ENCODE measurements around the gene PPIE. TPM values are rescaled to one million over a fixed set of nuclear protein-coding genes. Genes with fewer than 3 reads are reported as not detected.

PPIE gene
- total RNA-seq, 1 experiment from 2014 or later: 42.5 TPM

DNA sequence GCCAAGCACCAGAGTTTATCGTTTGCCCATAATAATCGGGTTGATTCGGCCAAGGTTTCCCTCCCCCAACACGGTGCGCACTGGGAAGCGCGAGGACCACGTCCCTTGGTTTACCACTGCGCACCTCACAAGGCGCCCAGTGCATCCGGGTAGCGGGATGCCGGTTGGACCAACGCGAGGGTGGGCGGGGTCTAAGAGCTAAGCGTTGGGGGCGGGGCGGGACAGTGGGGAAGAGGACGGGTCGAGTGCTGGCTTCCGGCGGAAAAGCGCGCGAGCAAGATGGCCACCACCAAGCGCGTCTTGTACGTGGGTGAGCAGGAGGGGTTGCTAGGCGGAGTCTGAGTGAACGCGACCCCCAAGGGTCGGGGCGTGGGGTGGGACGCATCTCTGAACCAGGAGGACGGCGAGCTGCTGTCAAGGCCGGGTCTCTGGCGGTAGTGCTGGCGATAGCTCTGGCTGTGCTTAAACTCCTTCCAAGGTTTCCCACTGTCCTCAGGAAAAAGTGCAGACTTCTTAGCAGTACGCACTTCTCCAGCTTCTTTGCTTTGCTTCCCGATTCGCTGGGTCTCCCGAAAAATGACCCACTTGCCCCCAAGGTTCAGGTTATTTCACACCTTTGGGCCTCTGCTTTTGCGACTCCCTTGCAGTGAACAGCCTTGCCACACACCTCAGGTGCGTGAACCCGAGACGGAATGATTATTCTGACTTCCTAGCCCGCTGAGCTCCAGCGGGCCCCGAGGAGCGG is at the start of gene PPIE (continued):
- TF ChIP-seq SMAD3 (CRISPR knock-in tag; IDR thresholded peaks at IDR 0.05; ENCODE audit: borderline replicate concordance) (peak; percentile 44; the same call in 1 of the 2 replicates), TCF7 (CRISPR knock-in tag; IDR thresholded peaks at IDR 0.05; ENCODE audit: low read depth) (no peak), MXD4 (CRISPR knock-in tag; IDR thresholded peaks at IDR 0.05; ENCODE audit: borderline replicate concordance) (no peak), IRF2 (CRISPR knock-in tag; IDR thresholded peaks at IDR 0.05; ENCODE audit: borderline replicate concordance, low read depth) (no peak), KAT7 (CRISPR knock-in tag; IDR thresholded peaks at IDR 0.05; ENCODE audit: borderline replicate concordance) (no peak), NR1H2 (CRISPR knock-in tag; IDR thresholded peaks at IDR 0.05) (no peak), CREB1 (CRISPR knock-in tag; IDR thresholded peaks at IDR 0.05) (0 out of 2 replicates have a peak, but pooled peaks have one; percentile 17), NFE2L1 (CRISPR knock-in tag; IDR thresholded peaks at IDR 0.05) (0 out of 2 replicates have a peak, but pooled peaks have one; percentile 8), ZNF263 (CRISPR knock-in tag; IDR thresholded peaks at IDR 0.05; ENCODE audit: low read depth) (no peak), NFATC4 (CRISPR knock-in tag; IDR thresholded peaks at IDR 0.05) (no peak)
- TF ChIP-seq, protein P1, sequence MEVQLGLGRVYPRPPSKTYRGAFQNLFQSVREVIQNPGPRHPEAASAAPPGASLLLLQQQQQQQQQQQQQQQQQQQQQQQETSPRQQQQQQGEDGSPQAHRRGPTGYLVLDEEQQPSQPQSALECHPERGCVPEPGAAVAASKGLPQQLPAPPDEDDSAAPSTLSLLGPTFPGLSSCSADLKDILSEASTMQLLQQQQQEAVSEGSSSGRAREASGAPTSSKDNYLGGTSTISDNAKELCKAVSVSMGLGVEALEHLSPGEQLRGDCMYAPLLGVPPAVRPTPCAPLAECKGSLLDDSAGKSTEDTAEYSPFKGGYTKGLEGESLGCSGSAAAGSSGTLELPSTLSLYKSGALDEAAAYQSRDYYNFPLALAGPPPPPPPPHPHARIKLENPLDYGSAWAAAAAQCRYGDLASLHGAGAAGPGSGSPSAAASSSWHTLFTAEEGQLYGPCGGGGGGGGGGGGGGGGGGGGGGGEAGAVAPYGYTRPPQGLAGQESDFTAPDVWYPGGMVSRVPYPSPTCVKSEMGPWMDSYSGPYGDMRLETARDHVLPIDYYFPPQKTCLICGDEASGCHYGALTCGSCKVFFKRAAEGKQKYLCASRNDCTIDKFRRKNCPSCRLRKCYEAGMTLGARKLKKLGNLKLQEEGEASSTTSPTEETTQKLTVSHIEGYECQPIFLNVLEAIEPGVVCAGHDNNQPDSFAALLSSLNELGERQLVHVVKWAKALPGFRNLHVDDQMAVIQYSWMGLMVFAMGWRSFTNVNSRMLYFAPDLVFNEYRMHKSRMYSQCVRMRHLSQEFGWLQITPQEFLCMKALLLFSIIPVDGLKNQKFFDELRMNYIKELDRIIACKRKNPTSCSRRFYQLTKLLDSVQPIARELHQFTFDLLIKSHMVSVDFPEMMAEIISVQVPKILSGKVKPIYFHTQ (CRISPR knock-in tag; IDR thresholded peaks at IDR 0.05): no peak
- TF ChIP-seq, protein P2, sequence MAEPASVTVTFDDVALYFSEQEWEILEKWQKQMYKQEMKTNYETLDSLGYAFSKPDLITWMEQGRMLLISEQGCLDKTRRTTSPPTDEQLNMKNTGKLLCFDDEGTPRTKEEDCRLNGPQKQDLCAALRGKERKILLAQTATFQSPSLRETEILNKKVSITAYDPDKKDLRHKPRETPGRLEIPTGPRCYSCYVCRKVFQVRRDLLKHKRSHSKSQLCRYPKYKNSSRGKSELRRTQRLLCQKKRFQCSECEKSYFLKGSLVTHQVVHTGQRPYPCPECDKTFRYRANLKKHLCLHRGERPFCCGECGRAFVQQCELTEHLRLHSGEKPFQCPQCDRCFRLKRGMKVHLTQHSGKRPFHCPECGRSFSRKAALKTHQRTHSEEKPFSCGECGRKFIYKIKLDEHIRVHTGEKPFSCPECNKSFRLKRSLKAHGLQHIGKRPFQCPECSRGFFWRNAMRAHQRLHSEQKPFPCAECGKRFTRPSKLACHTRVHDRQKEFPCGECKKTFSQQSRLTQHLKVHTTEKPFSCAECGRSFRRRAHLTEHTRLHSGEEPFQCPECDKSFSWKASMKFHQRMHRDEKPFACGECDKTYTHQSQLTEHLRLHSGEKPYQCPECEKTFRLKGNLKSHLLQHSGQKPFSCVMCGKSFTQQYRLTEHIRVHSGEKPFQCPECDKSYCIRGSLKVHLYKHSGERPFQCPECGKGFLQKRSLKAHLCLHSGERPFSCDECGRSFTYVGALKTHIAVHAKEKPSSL (CRISPR knock-in tag; conservative IDR thresholded peaks at IDR 0.05): no peak
- TF ChIP-seq, protein P3, sequence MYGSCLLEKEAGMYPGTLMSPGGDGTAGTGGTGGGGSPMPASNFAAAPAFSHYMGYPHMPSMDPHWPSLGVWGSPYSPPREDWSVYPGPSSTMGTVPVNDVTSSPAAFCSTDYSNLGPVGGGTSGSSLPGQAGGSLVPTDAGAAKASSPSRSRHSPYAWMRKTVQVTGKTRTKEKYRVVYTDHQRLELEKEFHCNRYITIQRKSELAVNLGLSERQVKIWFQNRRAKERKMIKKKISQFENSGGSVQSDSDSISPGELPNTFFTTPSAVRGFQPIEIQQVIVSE (CRISPR knock-in tag; IDR thresholded peaks at IDR 0.05; ENCODE audit: borderline replicate concordance): no peak

DNA sequence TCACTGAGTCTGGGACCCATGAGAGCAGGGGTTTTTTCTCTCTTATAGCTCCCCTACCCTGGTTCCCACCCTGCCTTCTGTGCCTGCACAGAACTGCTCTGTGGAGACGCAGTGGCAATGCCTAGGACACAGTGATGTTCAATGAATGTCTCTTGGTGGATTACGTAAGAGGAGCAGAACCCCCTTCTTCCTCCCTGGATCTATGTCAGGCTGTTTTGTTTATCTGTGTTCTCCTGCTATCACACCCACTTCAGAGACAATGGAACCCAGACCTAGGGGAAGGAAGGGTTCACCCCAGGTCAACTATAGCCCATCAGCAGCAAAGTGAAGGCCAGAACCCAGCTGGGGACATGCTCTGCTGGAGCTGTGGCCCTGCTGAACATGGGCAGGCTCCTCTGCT is 49.5 kb upstream of the PPIE start:
- Mint-ChIP-seq H3K4me1 (peaks cover 4% of the 10 kb centered on the region), H3K9me3 (no peaks in the 10 kb centered on the region), H3K4me3 (no peak overlapping the region), H3K36me3 (no peaks in the 10 kb centered on the region), H3K27ac (no peak overlapping the region), H3K27me3 (ENCODE audit: low read depth) (peaks cover 100% of the 10 kb centered on the region)
- ATAC-seq (no peak), DNase-seq (ENCODE audit: low spot score) (no peak)
- ChIA-PET CTCF (interaction anchor here (0.9 to 6.6 kb wide), 4 partner anchors 13 to 110 kb away, joined by 3 to 58 read pairs (median 6); partner anchors contain the start of gene NT5C1A), POLR2A (no interaction called here)
- TF ChIP-seq ESRRA (CRISPR knock-in tag; IDR thresholded peaks at IDR 0.05; ENCODE audit: borderline replicate concordance): no peak
- TF ChIP-seq TCF7 (CRISPR knock-in tag; IDR thresholded peaks at IDR 0.05; ENCODE audit: low read depth): no peak
- TF ChIP-seq TEAD4 (CRISPR knock-in tag; IDR thresholded peaks at IDR 0.05): no peak
- TF ChIP-seq ETV6 (CRISPR knock-in tag; IDR thresholded peaks at IDR 0.05): no peak
- no peak for TF ChIP-seq SOX15 (CRISPR knock-in tag; IDR thresholded peaks at IDR 0.05)
- TF ChIP-seq CREM (CRISPR knock-in tag; IDR thresholded peaks at IDR 0.05): no peak
- TF ChIP-seq, protein P4, sequence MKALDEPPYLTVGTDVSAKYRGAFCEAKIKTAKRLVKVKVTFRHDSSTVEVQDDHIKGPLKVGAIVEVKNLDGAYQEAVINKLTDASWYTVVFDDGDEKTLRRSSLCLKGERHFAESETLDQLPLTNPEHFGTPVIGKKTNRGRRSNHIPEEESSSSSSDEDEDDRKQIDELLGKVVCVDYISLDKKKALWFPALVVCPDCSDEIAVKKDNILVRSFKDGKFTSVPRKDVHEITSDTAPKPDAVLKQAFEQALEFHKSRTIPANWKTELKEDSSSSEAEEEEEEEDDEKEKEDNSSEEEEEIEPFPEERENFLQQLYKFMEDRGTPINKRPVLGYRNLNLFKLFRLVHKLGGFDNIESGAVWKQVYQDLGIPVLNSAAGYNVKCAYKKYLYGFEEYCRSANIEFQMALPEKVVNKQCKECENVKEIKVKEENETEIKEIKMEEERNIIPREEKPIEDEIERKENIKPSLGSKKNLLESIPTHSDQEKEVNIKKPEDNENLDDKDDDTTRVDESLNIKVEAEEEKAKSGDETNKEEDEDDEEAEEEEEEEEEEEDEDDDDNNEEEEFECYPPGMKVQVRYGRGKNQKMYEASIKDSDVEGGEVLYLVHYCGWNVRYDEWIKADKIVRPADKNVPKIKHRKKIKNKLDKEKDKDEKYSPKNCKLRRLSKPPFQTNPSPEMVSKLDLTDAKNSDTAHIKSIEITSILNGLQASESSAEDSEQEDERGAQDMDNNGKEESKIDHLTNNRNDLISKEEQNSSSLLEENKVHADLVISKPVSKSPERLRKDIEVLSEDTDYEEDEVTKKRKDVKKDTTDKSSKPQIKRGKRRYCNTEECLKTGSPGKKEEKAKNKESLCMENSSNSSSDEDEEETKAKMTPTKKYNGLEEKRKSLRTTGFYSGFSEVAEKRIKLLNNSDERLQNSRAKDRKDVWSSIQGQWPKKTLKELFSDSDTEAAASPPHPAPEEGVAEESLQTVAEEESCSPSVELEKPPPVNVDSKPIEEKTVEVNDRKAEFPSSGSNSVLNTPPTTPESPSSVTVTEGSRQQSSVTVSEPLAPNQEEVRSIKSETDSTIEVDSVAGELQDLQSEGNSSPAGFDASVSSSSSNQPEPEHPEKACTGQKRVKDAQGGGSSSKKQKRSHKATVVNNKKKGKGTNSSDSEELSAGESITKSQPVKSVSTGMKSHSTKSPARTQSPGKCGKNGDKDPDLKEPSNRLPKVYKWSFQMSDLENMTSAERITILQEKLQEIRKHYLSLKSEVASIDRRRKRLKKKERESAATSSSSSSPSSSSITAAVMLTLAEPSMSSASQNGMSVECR (CRISPR knock-in tag; IDR thresholded peaks at IDR 0.05; ENCODE audit: borderline replicate concordance): no peak
- no peak for TF ChIP-seq NFE2L1 (CRISPR knock-in tag; IDR thresholded peaks at IDR 0.05)
- TF ChIP-seq FOXJ3 (CRISPR knock-in tag; IDR thresholded peaks at IDR 0.05; ENCODE audit: borderline replicate concordance): no peak
- TF ChIP-seq MYBL2 (CRISPR knock-in tag; IDR thresholded peaks at IDR 0.05): no peak
- TF ChIP-seq, protein P5, sequence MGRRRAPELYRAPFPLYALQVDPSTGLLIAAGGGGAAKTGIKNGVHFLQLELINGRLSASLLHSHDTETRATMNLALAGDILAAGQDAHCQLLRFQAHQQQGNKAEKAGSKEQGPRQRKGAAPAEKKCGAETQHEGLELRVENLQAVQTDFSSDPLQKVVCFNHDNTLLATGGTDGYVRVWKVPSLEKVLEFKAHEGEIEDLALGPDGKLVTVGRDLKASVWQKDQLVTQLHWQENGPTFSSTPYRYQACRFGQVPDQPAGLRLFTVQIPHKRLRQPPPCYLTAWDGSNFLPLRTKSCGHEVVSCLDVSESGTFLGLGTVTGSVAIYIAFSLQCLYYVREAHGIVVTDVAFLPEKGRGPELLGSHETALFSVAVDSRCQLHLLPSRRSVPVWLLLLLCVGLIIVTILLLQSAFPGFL (CRISPR knock-in tag; IDR thresholded peaks at IDR 0.05; ENCODE audit: borderline replicate concordance): no peak
- TF ChIP-seq TP53 (CRISPR knock-in tag; IDR thresholded peaks at IDR 0.05): no peak
- TF ChIP-seq, protein P6, sequence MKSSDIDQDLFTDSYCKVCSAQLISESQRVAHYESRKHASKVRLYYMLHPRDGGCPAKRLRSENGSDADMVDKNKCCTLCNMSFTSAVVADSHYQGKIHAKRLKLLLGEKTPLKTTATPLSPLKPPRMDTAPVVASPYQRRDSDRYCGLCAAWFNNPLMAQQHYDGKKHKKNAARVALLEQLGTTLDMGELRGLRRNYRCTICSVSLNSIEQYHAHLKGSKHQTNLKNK (CRISPR knock-in tag; IDR thresholded peaks at IDR 0.05): no peak
- no peak for TF ChIP-seq ELF4 (CRISPR knock-in tag; IDR thresholded peaks at IDR 0.05; ENCODE audit: low read depth)
